HG02938 (cell line): ENCODE measurements around the gene MIR17HG.
A peak's percentile ranks its signal among the peaks of the same experiment; 100 is the strongest.

Experiments
- ATAC-seq: cut with Tn5 transposase; IDR thresholded peaks from one replicate; pipeline ENCODE4 v1.9.1; 2021; ENCODE audit warnings: mild to moderate bottlenecking, moderate library complexity; ENCODE audit not compliant: unreplicated experiment

The MIR17HG gene

GRCh38 chr13:91368101-91368500, 20.6 kb downstream of the MIR17HG start:
- ATAC-seq = peak; percentile 44

GRCh38 chr13:91368676-91369440, 21.4 kb downstream of the MIR17HG start:
- ATAC-seq = no peak

- no peak for ATAC-seq
Observed at GRCh38 chr13:91369441-91369831, 21.9 kb downstream of the MIR17HG start.

GRCh38 chr13:91370501-91370900, 23.0 kb downstream of the MIR17HG start:
- no peak for ATAC-seq

- ATAC-seq = no peak
Observed at GRCh38 chr13:91372911-91373310, 25.4 kb downstream of the MIR17HG start.

GRCh38 chr13:91375116-91375729, 27.7 kb downstream of the MIR17HG start:
- peak; percentile 96 for ATAC-seq

GRCh38 chr13:91381371-91381770, 33.9 kb downstream of the MIR17HG start:
- no peak for ATAC-seq

- ATAC-seq = no peak
Observed at GRCh38 chr13:91383836-91384235, 36.3 kb downstream of the MIR17HG start.

GRCh38 chr13:91384896-91385295, 37.4 kb downstream of the MIR17HG start:
- no peak for ATAC-seq

- ATAC-seq = no peak
Observed at GRCh38 chr13:91389186-91389585, 41.7 kb downstream of the MIR17HG start.

GRCh38 chr13:91397595-91397994, 50.1 kb downstream of the MIR17HG start:
- ATAC-seq = no peak

GRCh38 chr13:91398413-91399188, 51.1 kb downstream of the MIR17HG start, which contains the start of gene GPC5:
Gene GPC5 (plus strand): TSS chr13:91398621.
- ATAC-seq = peak; percentile 95

GRCh38 chr13:91399189-91400062, 51.9 kb downstream of the MIR17HG start:
- ATAC-seq = peak; percentile 9

- ATAC-seq = no peak
Observed at GRCh38 chr13:91400063-91400399, 52.5 kb downstream of the MIR17HG start.

- ATAC-seq = no peak
Observed at GRCh38 chr13:91400671-91401070, 53.2 kb downstream of the MIR17HG start.

- no peak for ATAC-seq
Observed at GRCh38 chr13:91401920-91402319, 54.4 kb downstream of the MIR17HG start.
